Measurements from ENCODE around the gene WDR82.

The WDR82 gene

DNA sequence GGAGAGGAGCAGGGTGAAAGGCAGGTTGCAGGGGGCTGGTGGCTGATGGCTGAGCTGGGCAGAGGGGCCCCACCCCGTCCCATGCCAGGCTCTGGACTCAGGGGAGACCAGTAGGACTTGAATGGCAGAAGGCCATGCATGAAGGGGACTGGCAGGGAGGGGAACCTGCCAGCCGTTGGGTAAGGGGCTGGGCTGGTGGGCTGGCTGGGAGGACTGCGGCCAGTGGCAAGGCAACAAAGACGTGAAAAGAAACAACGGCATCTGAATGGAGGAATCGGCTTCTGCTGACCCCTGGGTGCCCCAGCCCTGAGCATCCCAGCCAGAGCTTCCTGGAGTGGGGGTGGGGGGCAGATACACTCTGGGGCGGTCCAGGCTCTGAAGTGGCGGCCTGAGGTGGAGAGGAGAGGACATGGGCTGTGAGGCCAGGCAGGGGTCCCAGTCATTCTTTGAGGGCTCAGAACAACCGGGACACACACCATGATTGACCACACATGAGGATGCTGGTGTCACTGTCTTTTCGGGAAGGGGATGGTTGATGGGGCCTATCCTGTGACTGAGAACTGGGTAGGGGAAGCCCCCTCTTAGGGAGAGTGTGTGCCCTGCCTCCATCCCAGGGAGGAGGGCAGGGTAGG, 20.9 kb upstream of the WDR82 start:
- H2AFZ ChIP-seq = no peak overlapping the region
- no peaks in the 10 kb centered on the region for H3K9me3 ChIP-seq (ENCODE audit: control insufficient read depth, low read length)
- no peaks in the 10 kb centered on the region for H3K36me3 ChIP-seq (ENCODE audit: control insufficient read depth, insufficient read depth, low read length)
- no peak overlapping the region for H3K4me2 ChIP-seq (ENCODE audit: low read length)
- H3K27me3 ChIP-seq (ENCODE audit: control insufficient read depth, insufficient read depth, low read length) = no peaks in the 10 kb centered on the region
- no peak overlapping the region for H3K9ac ChIP-seq
- H3K27ac ChIP-seq = no peak overlapping the region
- TF ChIP-seq, protein P1, sequence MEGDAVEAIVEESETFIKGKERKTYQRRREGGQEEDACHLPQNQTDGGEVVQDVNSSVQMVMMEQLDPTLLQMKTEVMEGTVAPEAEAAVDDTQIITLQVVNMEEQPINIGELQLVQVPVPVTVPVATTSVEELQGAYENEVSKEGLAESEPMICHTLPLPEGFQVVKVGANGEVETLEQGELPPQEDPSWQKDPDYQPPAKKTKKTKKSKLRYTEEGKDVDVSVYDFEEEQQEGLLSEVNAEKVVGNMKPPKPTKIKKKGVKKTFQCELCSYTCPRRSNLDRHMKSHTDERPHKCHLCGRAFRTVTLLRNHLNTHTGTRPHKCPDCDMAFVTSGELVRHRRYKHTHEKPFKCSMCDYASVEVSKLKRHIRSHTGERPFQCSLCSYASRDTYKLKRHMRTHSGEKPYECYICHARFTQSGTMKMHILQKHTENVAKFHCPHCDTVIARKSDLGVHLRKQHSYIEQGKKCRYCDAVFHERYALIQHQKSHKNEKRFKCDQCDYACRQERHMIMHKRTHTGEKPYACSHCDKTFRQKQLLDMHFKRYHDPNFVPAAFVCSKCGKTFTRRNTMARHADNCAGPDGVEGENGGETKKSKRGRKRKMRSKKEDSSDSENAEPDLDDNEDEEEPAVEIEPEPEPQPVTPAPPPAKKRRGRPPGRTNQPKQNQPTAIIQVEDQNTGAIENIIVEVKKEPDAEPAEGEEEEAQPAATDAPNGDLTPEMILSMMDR (IDR thresholded peaks at IDR 0.05) = no peak
- no peaks in the 10 kb centered on the region for H3K79me2 ChIP-seq
- H3K4me1 ChIP-seq = no peaks in the 10 kb centered on the region
- H3K4me3 ChIP-seq (ENCODE audit: low read depth, low read length) = no peak overlapping the region

DNA sequence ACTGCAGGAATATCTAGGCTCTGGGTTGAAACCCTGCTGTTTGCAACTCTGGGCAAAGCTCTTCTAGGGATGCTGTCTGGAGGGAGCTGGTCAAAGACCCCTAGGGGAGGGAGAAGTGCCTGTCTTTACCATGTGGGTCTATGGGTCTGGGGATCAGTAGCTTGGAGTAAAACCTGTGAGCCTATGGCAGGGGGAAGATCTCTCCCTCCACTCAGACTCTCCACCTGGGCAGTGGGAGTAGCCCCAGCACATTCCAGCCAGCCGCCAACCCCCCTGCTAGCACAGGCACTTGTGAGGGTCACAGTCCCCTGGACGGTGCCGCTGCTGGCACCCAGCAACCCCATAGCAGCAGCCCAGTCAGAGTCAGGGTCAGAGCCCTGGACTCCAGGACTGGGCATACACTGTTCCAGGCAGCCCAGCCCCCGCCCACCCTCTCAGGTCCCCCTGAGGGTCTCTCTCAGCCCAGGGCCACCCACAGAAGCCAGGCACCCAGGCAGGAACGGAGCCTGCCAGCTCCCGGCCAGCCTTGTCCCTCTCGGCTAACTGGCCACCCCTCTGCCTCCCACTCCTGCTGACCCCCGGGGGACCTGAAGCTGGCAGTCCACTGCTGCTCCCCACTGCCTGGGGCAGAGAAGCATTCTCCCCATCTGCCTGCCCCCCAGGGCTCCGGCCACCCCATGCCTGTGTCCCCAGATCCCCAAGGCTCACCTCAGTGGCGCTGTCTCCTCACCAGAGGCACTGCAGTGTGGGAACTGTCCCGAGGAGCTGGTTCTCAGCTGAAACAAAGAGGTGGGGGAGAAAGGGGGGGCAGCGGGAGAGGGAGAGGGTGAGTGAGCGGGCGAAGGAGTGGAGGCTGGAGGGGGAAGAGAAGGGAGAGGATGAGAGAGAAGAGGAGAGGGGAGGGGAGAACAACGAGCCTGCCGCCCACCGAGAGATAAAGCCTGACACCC, 20.0 kb upstream of the WDR82 start:
- no peak overlapping the region for H3K27ac ChIP-seq

DNA sequence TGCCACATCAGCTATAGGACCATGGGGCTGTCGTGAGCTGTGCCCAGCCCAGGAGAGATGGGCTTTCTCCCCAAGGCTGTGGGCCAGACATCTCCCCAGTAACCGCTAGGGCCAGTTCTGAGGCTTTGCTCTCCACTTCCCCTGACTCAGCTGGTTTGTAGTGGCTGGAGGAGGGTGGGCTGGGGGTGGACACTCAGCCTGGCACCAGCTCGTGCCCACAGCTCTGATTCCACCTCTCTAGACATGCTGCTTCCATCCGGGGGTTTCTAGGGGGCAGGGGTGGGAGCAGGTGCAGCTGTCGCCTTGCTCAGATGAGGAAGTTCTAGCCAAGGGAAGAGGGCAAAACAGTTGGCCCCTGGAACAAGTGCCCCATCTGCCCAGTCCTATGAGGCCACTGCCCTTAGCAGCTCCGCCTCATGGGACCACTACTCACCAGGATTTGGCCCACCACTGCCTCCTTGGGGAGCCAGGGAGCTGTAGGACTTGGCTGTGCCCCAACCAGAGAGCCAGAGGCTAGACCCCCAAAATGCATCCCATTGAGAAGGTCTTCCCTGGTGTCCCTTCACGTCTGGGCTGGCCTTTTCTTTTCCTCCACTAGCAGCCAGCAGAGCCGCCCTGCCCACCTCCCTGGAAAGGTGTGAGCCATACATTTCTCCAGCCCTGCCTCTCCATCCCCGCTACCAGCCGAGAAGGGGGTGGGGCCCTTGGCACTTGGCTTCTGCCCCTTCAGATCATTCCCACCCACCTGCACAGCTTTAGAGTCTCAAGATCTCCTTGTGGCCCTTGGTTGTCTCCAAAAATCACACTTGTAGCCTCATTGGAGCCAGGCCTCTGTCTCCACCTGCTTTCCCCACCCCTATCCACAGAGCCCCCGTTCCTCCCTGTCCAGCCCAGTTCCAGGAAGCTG, 19.0 kb upstream of the WDR82 start:
- Histone ChIP-seq H3K36me3 (ENCODE audit: control insufficient read depth, insufficient read depth, low read length) (no peaks in the 10 kb centered on the region), H3K4me3 (ENCODE audit: low read depth, low read length) (no peak overlapping the region), H3K9me3 (ENCODE audit: control insufficient read depth, low read length) (no peaks in the 10 kb centered on the region), H2AFZ (no peak overlapping the region), H3K79me2 (no peaks in the 10 kb centered on the region), H3K9ac (no peak overlapping the region), H3K27me3 (ENCODE audit: control insufficient read depth, insufficient read depth, low read length) (no peaks in the 10 kb centered on the region), H3K4me2 (ENCODE audit: low read length) (no peak overlapping the region), H3K27ac (no peak overlapping the region), H3K4me1 (no peaks in the 10 kb centered on the region)
- TF ChIP-seq, protein P1 (IDR thresholded peaks at IDR 0.05) = no peak

More for the DNA sequence above, 20.0 kb upstream of the WDR82 start:
- TF ChIP-seq, protein P1 (IDR thresholded peaks at IDR 0.05) = no peak
- no peaks in the 10 kb centered on the region for H3K27me3 ChIP-seq (ENCODE audit: control insufficient read depth, insufficient read depth, low read length)
- H3K36me3 ChIP-seq (ENCODE audit: control insufficient read depth, insufficient read depth, low read length) = no peaks in the 10 kb centered on the region
- H3K4me3 ChIP-seq (ENCODE audit: low read depth, low read length) = no peak overlapping the region
- H3K4me1 ChIP-seq = no peaks in the 10 kb centered on the region
- H3K79me2 ChIP-seq = no peaks in the 10 kb centered on the region
- no peaks in the 10 kb centered on the region for H3K9me3 ChIP-seq (ENCODE audit: control insufficient read depth, low read length)
- H3K9ac ChIP-seq = no peak overlapping the region
- H2AFZ ChIP-seq = no peak overlapping the region
- H3K4me2 ChIP-seq (ENCODE audit: low read length) = no peak overlapping the region

DNA sequence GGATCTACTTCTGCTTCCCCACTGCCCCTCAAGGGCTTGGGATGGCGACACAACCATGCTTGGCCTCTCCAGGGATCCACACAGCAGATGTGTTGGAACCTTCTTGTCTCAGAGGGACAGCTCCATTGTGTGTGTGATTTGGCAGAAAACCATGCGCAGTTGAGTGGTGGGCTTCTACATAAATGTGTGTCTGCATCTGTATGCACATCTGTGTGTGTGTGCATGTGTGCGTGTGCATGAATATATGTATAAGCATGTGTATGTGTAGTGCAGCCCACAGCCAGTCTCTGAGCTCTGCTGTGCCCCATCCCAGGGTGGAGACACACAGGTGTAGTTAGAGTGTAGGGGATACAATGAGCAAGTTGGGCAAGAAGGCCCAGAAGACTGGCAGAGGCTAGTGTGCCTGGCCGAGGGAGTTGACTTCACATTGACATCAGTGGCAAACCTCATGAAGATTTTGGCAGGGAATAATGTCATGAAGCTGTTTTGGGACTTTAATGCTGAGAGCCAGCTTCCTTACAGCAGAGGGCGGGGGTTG, 17.3 kb upstream of the WDR82 start:
- H3K4me1 ChIP-seq = no peaks in the 10 kb centered on the region
- H3K79me2 ChIP-seq = no peaks in the 10 kb centered on the region

More for the DNA sequence above, 17.3 kb upstream of the WDR82 start:
- TF ChIP-seq, protein P1 (IDR thresholded peaks at IDR 0.05) = no peak
- Histone ChIP-seq H3K27me3 (ENCODE audit: control insufficient read depth, insufficient read depth, low read length) (no peaks in the 10 kb centered on the region), H3K4me2 (ENCODE audit: low read length) (no peak overlapping the region), H3K4me3 (ENCODE audit: low read depth, low read length) (no peak overlapping the region), H3K9me3 (ENCODE audit: control insufficient read depth, low read length) (no peaks in the 10 kb centered on the region), H3K27ac (no peak overlapping the region), H3K9ac (no peak overlapping the region), H2AFZ (no peak overlapping the region), H3K36me3 (ENCODE audit: control insufficient read depth, insufficient read depth, low read length) (no peaks in the 10 kb centered on the region)

Data from parathyroid adenoma (tissue), 2 donors.